Measurements from ENCODE around the gene RNF133. TPM values are rescaled to one million over a fixed set of nuclear protein-coding genes. Genes with fewer than 3 reads are reported as not detected.

RNF133 gene
- total RNA-seq, 1 experiment from 2014 or later = 0.41 TPM

DNA sequence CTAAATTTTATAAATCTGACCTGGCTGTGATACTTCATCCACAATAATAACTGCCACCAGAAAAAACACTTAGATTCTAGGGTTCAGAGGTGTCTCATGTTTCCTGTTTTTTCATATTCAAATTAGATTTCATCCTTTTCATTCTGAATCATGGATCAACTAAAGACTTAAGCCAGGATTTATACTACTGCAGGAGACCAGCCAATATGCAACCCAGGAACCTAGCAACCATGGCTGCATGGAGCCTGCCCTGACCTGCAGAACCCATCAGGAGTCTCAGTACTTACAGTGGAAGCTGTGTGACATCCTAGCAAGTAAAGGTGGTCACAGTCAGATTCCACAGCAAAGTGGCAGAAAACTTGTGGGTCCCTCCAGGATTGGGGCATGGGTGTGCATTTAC, 44.3 kb upstream of the RNF133 start:
- DNase-seq = no peak
- no peak overlapping the region for H2AFZ ChIP-seq
- no peak overlapping the region for H3K4me2 ChIP-seq
- ChIA-PET POLR2A (ENCODE audit: unreplicated experiment) (no interaction called here), CTCF (no interaction called here)
- no TSS peak for BruUV-seq (replicated peaks)
- H3K27me3 ChIP-seq (ENCODE audit: insufficient read depth, low read depth) = no peaks in the 10 kb centered on the region
- H3K4me1 ChIP-seq (replicated peaks; ENCODE audit: insufficient read depth) = no peaks in the 10 kb centered on the region
- H3K27ac ChIP-seq = no peak overlapping the region
- H3K9me2 ChIP-seq (ENCODE audit: insufficient read depth) = no peaks in the 10 kb centered on the region
- intact Hi-C loops (cut with micrococcal nuclease; ENCODE audit: unreplicated experiment) = no loop called here
- H4K20me1 ChIP-seq (ENCODE audit: insufficient read depth) = no peaks in the 10 kb centered on the region
- H3F3A ChIP-seq (ENCODE audit: insufficient read depth, low read depth) = no peaks in the 10 kb centered on the region
- no peaks in the 10 kb centered on the region for H3K36me3 ChIP-seq (ENCODE audit: low read depth)
- H3K9me3 ChIP-seq (ENCODE audit: insufficient read depth, low read depth) = no peaks in the 10 kb centered on the region
- TF ChIP-seq EZH2 (IDR thresholded peaks at IDR 0.05; ENCODE audit: low read depth) = no peak
- TF ChIP-seq, protein P1, sequence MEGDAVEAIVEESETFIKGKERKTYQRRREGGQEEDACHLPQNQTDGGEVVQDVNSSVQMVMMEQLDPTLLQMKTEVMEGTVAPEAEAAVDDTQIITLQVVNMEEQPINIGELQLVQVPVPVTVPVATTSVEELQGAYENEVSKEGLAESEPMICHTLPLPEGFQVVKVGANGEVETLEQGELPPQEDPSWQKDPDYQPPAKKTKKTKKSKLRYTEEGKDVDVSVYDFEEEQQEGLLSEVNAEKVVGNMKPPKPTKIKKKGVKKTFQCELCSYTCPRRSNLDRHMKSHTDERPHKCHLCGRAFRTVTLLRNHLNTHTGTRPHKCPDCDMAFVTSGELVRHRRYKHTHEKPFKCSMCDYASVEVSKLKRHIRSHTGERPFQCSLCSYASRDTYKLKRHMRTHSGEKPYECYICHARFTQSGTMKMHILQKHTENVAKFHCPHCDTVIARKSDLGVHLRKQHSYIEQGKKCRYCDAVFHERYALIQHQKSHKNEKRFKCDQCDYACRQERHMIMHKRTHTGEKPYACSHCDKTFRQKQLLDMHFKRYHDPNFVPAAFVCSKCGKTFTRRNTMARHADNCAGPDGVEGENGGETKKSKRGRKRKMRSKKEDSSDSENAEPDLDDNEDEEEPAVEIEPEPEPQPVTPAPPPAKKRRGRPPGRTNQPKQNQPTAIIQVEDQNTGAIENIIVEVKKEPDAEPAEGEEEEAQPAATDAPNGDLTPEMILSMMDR (conservative IDR thresholded peaks at IDR 0.05) = no peak
- no peak overlapping the region for H3K4me3 ChIP-seq
- no peaks in the 10 kb centered on the region for H3K79me2 ChIP-seq (ENCODE audit: low read depth)

DNA sequence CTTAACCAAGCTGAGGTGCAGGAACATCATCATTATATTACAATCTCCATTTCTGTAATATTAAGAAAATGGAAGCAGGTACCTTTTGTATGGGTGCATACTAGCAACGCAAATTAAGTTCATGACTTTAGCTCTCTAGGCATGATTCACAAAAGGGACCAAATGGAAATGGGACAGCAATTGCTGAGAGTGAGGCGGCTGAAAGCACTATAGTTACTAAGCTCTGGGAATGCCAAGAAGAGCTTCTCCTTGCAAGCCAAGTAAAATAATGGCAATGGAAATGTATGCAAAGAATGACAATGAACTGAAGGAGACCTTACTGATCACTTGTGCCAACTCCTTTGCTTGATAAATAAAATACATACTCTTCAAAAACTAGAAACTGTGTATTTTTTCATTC, 40.0 kb upstream of the RNF133 start:
- Histone ChIP-seq H3K4me1 (replicated peaks; ENCODE audit: insufficient read depth) (no peaks in the 10 kb centered on the region), H3K4me3 (no peak overlapping the region), H2AFZ (no peak overlapping the region), H3F3A (ENCODE audit: insufficient read depth, low read depth) (no peaks in the 10 kb centered on the region), H3K27ac (no peak overlapping the region), H3K9me2 (ENCODE audit: insufficient read depth) (no peaks in the 10 kb centered on the region), H3K4me2 (no peak overlapping the region), H4K20me1 (ENCODE audit: insufficient read depth) (no peaks in the 10 kb centered on the region), H3K9me3 (ENCODE audit: insufficient read depth, low read depth) (no peaks in the 10 kb centered on the region), H3K79me2 (ENCODE audit: low read depth) (no peaks in the 10 kb centered on the region), H3K27me3 (ENCODE audit: insufficient read depth, low read depth) (no peaks in the 10 kb centered on the region), H3K36me3 (ENCODE audit: low read depth) (no peaks in the 10 kb centered on the region)
- ChIA-PET POLR2A (ENCODE audit: unreplicated experiment) (no interaction called here), CTCF (no interaction called here)
- intact Hi-C loops (cut with micrococcal nuclease; ENCODE audit: unreplicated experiment) = loop anchor here (10.0 kb wide), 1 partner anchor 184 kb away; no protein-coding TSS in a partner anchor
- no peak for DNase-seq
- BruUV-seq (replicated peaks) = no TSS peak
- no peak for TF ChIP-seq EZH2 (IDR thresholded peaks at IDR 0.05; ENCODE audit: low read depth)
- TF ChIP-seq, protein P1 (conservative IDR thresholded peaks at IDR 0.05) = no peak

DNA sequence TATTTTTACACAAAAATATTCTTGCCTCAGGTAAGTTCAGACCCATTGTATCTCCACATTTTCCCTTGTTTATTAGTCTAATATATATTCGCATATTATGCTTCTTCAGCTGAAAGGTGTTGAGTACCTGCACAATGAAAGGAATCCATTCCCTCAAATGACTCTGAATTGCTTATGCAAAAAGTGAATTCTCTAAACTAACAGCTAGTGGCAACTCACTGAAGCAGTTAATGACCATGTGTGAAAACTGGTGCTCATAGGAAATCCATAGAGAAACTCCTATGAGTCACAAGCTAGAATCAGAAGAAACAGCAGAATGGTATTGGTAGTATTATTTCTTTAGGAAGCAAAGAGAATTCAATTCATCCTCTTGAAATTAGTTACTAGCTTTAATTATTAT, 37.3 kb upstream of the RNF133 start:
- H4K20me1 ChIP-seq (ENCODE audit: insufficient read depth) = no peaks in the 10 kb centered on the region
- TF ChIP-seq, protein P1 (conservative IDR thresholded peaks at IDR 0.05) = no peak
- no peak for TF ChIP-seq EZH2 (IDR thresholded peaks at IDR 0.05; ENCODE audit: low read depth)
- no peak overlapping the region for H2AFZ ChIP-seq
- H3K36me3 ChIP-seq (ENCODE audit: low read depth) = no peaks in the 10 kb centered on the region
- H3K9me3 ChIP-seq (ENCODE audit: insufficient read depth, low read depth) = no peaks in the 10 kb centered on the region
- ChIA-PET CTCF (no interaction called here), POLR2A (ENCODE audit: unreplicated experiment) (no interaction called here)
- no peak overlapping the region for H3K4me2 ChIP-seq
- H3K79me2 ChIP-seq (ENCODE audit: low read depth) = no peaks in the 10 kb centered on the region
- intact Hi-C loops (cut with micrococcal nuclease; ENCODE audit: unreplicated experiment) = loop anchor here (10.0 kb wide), 1 partner anchor 181 kb away; no protein-coding TSS in a partner anchor
- no peaks in the 10 kb centered on the region for H3K4me1 ChIP-seq (replicated peaks; ENCODE audit: insufficient read depth)
- BruUV-seq (replicated peaks) = no TSS peak
- no peak overlapping the region for H3K27ac ChIP-seq
- DNase-seq = no peak
- H3K9me2 ChIP-seq (ENCODE audit: insufficient read depth) = 0 out of 2 replicates have a peak, but pooled peaks cover 7% of the 10 kb centered on the region
- no peaks in the 10 kb centered on the region for H3K27me3 ChIP-seq (ENCODE audit: insufficient read depth, low read depth)
- H3F3A ChIP-seq (ENCODE audit: insufficient read depth, low read depth) = no peaks in the 10 kb centered on the region
- H3K4me3 ChIP-seq = no peak overlapping the region

Measured in PC-9 (cell line).